ENCODE results near the gene SH3D19. TPM values are rescaled to one million over a fixed set of nuclear protein-coding genes. Genes with fewer than 3 reads are reported as not detected.

The SH3D19 gene
- total RNA-seq, 1 donor from 2014 or later, result 86.6 TPM

GRCh38 chr4:151100531-151100930 is 224.9 kb downstream of the SH3D19 start:
- Histone ChIP-seq H3K27ac (peak overlapping the region; percentile 91), H3K9me3 (no peaks in the 10 kb centered on the region), H3K4me1 (peaks cover 30% of the 10 kb centered on the region), H3K27me3 (ENCODE audit: low read depth) (no peaks in the 10 kb centered on the region), H3K4me3 (peak overlapping the region; percentile 94), H3K36me3 (peaks cover 49% of the 10 kb centered on the region)
- TF ChIP-seq CTCF (IDR thresholded peaks at IDR 0.05), result no peak
- intact Hi-C loops (cut with DNase I), result no loop called here
- ATAC-seq (no peak), DNase-seq (no peak)

- Histone ChIP-seq H3K36me3 (peaks cover 43% of the 10 kb centered on the region), H3K9me3 (no peaks in the 10 kb centered on the region), H3K27ac (peak overlapping the region; percentile 91), H3K4me1 (peaks cover 30% of the 10 kb centered on the region), H3K4me3 (peak overlapping the region; percentile 94), H3K27me3 (ENCODE audit: low read depth) (no peaks in the 10 kb centered on the region)
- peak; percentile 41 to 50 for ATAC-seq
- no peak for TF ChIP-seq CTCF (IDR thresholded peaks at IDR 0.05)
- intact Hi-C loops (cut with DNase I), result no loop called here
- no peak for DNase-seq
Measured at GRCh38 chr4:151099976-151100417, 225.4 kb downstream of the SH3D19 start.

GRCh38 chr4:151099229-151099975 is 226.0 kb downstream of the SH3D19 start, which contains the start of gene RPS3A:
Gene RPS3A, plus strand, starts transcription at chr4:151099628. Its CDS starts 25 bp downstream, at chr4:151099653.
- Histone ChIP-seq H3K27ac (peak within 1 kb of the TSS; percentile 91), H3K4me3 (peak within 1 kb of the TSS; percentile 94), H3K4me1 (peaks cover 30% of the 10 kb centered on the region), H3K27me3 (ENCODE audit: low read depth) (no peaks in the 10 kb centered on the region), H3K9me3 (no peaks in the 10 kb centered on the region), H3K36me3 (peaks cover 37% of the 10 kb centered on the region)
- ATAC-seq, result peak; percentile 97 to 99
- peak; percentile 97 for DNase-seq
- peak; percentile 87 for TF ChIP-seq CTCF (IDR thresholded peaks at IDR 0.05)
- intact Hi-C loops (cut with DNase I), result no loop called here

- H3K9me3 ChIP-seq, result no peaks in the 10 kb centered on the region
- H3K27ac ChIP-seq, result peak overlapping the region; percentile 91
- no peaks in the 10 kb centered on the region for H3K27me3 ChIP-seq (ENCODE audit: low read depth)
- TF ChIP-seq CTCF (IDR thresholded peaks at IDR 0.05), result no peak
- DNase-seq, result no peak
- intact Hi-C loops (cut with DNase I), result no loop called here
- H3K36me3 ChIP-seq, result peaks cover 32% of the 10 kb centered on the region
- H3K4me1 ChIP-seq, result peaks cover 30% of the 10 kb centered on the region
- peak in 1 of 2 donors; percentile 38 for ATAC-seq
- H3K4me3 ChIP-seq, result peak overlapping the region; percentile 94
Measured at GRCh38 chr4:151098979-151099228, 226.5 kb downstream of the SH3D19 start.

GRCh38 chr4:151097759-151098158 is 227.6 kb downstream of the SH3D19 start:
- Histone ChIP-seq H3K27ac (no peak overlapping the region), H3K9me3 (no peaks in the 10 kb centered on the region), H3K4me3 (no peak overlapping the region), H3K36me3 (peaks cover 21% of the 10 kb centered on the region), H3K4me1 (peaks cover 30% of the 10 kb centered on the region), H3K27me3 (ENCODE audit: low read depth) (no peaks in the 10 kb centered on the region)
- DNase-seq (no peak), ATAC-seq (no peak)
- intact Hi-C loops (cut with DNase I), result no loop called here
- TF ChIP-seq CTCF (IDR thresholded peaks at IDR 0.05), result no peak
